ENCODE data around the gene POC1A. TPM values are rescaled to one million over a fixed set of nuclear protein-coding genes. Genes with fewer than 3 reads are reported as not detected.
"Not testable (repeated sequence)": the region's sequence is repeated elsewhere in the genome, so short reads cannot be mapped to it uniquely, and the experiment has no call there.

POC1A gene
- total RNA-seq, 1 experiment from 2014 or later: 9.8 TPM

- intact Hi-C loops (cut with micrococcal nuclease): no loop called here
- BruUV-seq (replicated peaks): no TSS peak
- Mint-ChIP-seq H3K27ac (ENCODE audit: low read depth, unreplicated experiment) (peak overlapping the region; percentile 59), H3K4me3 (ENCODE audit: unreplicated experiment) (no peak overlapping the region), H3K27me3 (ENCODE audit: insufficient read depth, unreplicated experiment) (peaks cover 10% of the 10 kb centered on the region), H3K4me1 (ENCODE audit: insufficient read depth, unreplicated experiment) (peaks cover 30% of the 10 kb centered on the region), H3K36me3 (ENCODE audit: insufficient read depth, unreplicated experiment) (no peaks in the 10 kb centered on the region), H3K9me3 (ENCODE audit: unreplicated experiment) (no peaks in the 10 kb centered on the region)
- ChIA-PET POLR2A (interaction anchor here (0.7 to 0.9 kb wide), 2 partner anchors 11 to 19 kb away, joined by 3 to 4 read pairs; no protein-coding TSS in a partner anchor), CTCF (interaction anchor here (0.5 to 1.4 kb wide), 4 partner anchors 17 to 164 kb away, joined by 3 to 4 read pairs (median 3); no protein-coding TSS in a partner anchor)
- no peak for TF ChIP-seq CTCF (IDR thresholded peaks at IDR 0.05; ENCODE audit: unreplicated experiment)
- DNase-seq (ENCODE audit: unreplicated experiment): no peak
Measured at GRCh38 chr3:52174896-52175295, 20.7 kb upstream of the POC1A start.

GRCh38 chr3:52173101-52173500, 18.9 kb upstream of the POC1A start:
- no TSS peak for BruUV-seq (replicated peaks)
- H3K27me3 Mint-ChIP-seq (ENCODE audit: insufficient read depth, unreplicated experiment): peaks cover 3% of the 10 kb centered on the region
- CTCF ChIA-PET: interaction anchor here (0.5 to 1.6 kb wide), 2 partner anchors 46 to 166 kb away, joined by 3 to 4 read pairs; no protein-coding TSS in a partner anchor
- H3K4me3 Mint-ChIP-seq (ENCODE audit: unreplicated experiment): no peak overlapping the region
- H3K36me3 Mint-ChIP-seq (ENCODE audit: insufficient read depth, unreplicated experiment): no peaks in the 10 kb centered on the region
- POLR2A ChIA-PET: no interaction called here
- TF ChIP-seq CTCF (IDR thresholded peaks at IDR 0.05; ENCODE audit: unreplicated experiment): no peak
- no peak overlapping the region for H3K27ac Mint-ChIP-seq (ENCODE audit: low read depth, unreplicated experiment)
- intact Hi-C loops (cut with micrococcal nuclease): no loop called here
- DNase-seq (ENCODE audit: unreplicated experiment): no peak
- H3K9me3 Mint-ChIP-seq (ENCODE audit: unreplicated experiment): no peaks in the 10 kb centered on the region
- H3K4me1 Mint-ChIP-seq (ENCODE audit: insufficient read depth, unreplicated experiment): peaks cover 24% of the 10 kb centered on the region

- no peaks in the 10 kb centered on the region for H3K9me3 Mint-ChIP-seq (ENCODE audit: unreplicated experiment)
- no peaks in the 10 kb centered on the region for H3K27me3 Mint-ChIP-seq (ENCODE audit: insufficient read depth, unreplicated experiment)
- CTCF ChIA-PET: interaction anchor here (1.0 to 1.6 kb wide), 4 partner anchors 27 to 167 kb away, joined by 3 to 5 read pairs (median 4); no protein-coding TSS in a partner anchor
- H3K36me3 Mint-ChIP-seq (ENCODE audit: insufficient read depth, unreplicated experiment): no peaks in the 10 kb centered on the region
- H3K4me3 Mint-ChIP-seq (ENCODE audit: unreplicated experiment): no peak overlapping the region
- no peak for TF ChIP-seq CTCF (IDR thresholded peaks at IDR 0.05; ENCODE audit: unreplicated experiment)
- H3K4me1 Mint-ChIP-seq (ENCODE audit: insufficient read depth, unreplicated experiment): peaks cover 18% of the 10 kb centered on the region
- H3K27ac Mint-ChIP-seq (ENCODE audit: low read depth, unreplicated experiment): no peak overlapping the region
- no TSS peak for BruUV-seq (replicated peaks)
- intact Hi-C loops (cut with micrococcal nuclease): no loop called here
- DNase-seq (ENCODE audit: unreplicated experiment): no peak
- POLR2A ChIA-PET: no interaction called here
Measured at GRCh38 chr3:52172262-52172757, 18.1 kb upstream of the POC1A start.

GRCh38 chr3:52171514-52172261, 17.5 kb upstream of the POC1A start:
- BruUV-seq (replicated peaks): no TSS peak
- Mint-ChIP-seq H3K4me1 (ENCODE audit: insufficient read depth, unreplicated experiment) (peaks cover 18% of the 10 kb centered on the region), H3K9me3 (ENCODE audit: unreplicated experiment) (no peaks in the 10 kb centered on the region), H3K36me3 (ENCODE audit: insufficient read depth, unreplicated experiment) (no peaks in the 10 kb centered on the region), H3K27ac (ENCODE audit: low read depth, unreplicated experiment) (no peak overlapping the region), H3K4me3 (ENCODE audit: unreplicated experiment) (no peak overlapping the region), H3K27me3 (ENCODE audit: insufficient read depth, unreplicated experiment) (no peaks in the 10 kb centered on the region)
- DNase-seq (ENCODE audit: unreplicated experiment): peak; percentile 36
- ChIA-PET POLR2A (interaction anchor here (0.7 to 1.1 kb wide), 2 partner anchors 10 to 66 kb away, joined by 3 to 4 read pairs; no protein-coding TSS in a partner anchor), CTCF (interaction anchor here (0.6 to 1.6 kb wide), 6 partner anchors 27 to 167 kb away, joined by 3 to 5 read pairs (median 4); no protein-coding TSS in a partner anchor)
- intact Hi-C loops (cut with micrococcal nuclease): loop anchor here (1.0 to 2.0 kb wide), 2 partner anchors 10 to 45 kb away; no protein-coding TSS in a partner anchor
- no peak for TF ChIP-seq CTCF (IDR thresholded peaks at IDR 0.05; ENCODE audit: unreplicated experiment)

- not testable (repeated sequence) for DNase-seq (ENCODE audit: unreplicated experiment); H3K27me3 Mint-ChIP-seq (ENCODE audit: insufficient read depth, unreplicated experiment); H3K4me3 Mint-ChIP-seq (ENCODE audit: unreplicated experiment); BruUV-seq (replicated peaks); H3K27ac Mint-ChIP-seq (ENCODE audit: low read depth, unreplicated experiment); H3K36me3 Mint-ChIP-seq (ENCODE audit: insufficient read depth, unreplicated experiment); H3K9me3 Mint-ChIP-seq (ENCODE audit: unreplicated experiment)
- POLR2A ChIA-PET: interaction anchor here (1.1 kb wide), 1 partner anchor 11 kb away, joined by 3 read pairs; no protein-coding TSS in a partner anchor
- intact Hi-C loops (cut with micrococcal nuclease): loop anchor here (2.0 kb wide), 1 partner anchor 47 kb away; no protein-coding TSS in a partner anchor
- CTCF ChIA-PET: interaction anchor here (0.6 to 1.2 kb wide), 5 partner anchors 8 to 641 kb away, joined by 3 to 5 read pairs (median 3); partner anchors contain the start of gene IQCF1
- peaks cover 15% of the 10 kb centered on the region for H3K4me1 Mint-ChIP-seq (ENCODE audit: insufficient read depth, unreplicated experiment)
Measured at GRCh38 chr3:52170217-52170616, 16.0 kb upstream of the POC1A start.

Measured in MCF 10A (cell line).